Endothelial cell (in vitro differentiated cells): Measurements from ENCODE around the gene PARD6G. TPM values are rescaled to one million over a fixed set of nuclear protein-coding genes. Genes with fewer than 3 reads are reported as not detected.

Source experiments
- DNase-seq: peaks from one replicate; pipeline ENCODE4 v3.0.0; 2021; ENCODE audit warnings: low spot score
- H3K27ac Mint-ChIP-seq: one replicate; pipeline ENCODE4 v1.8.0; 2021; ENCODE audit warnings: mixed read lengths, inconsistent platforms; ENCODE audit not compliant: unreplicated experiment
- H3K27me3 Mint-ChIP-seq: one replicate; pipeline ENCODE4 v1.8.0; 2021; ENCODE audit warnings: mild to moderate bottlenecking, moderate library complexity, mixed read lengths, inconsistent platforms; ENCODE audit not compliant: unreplicated experiment
- H3K36me3 Mint-ChIP-seq: one replicate; pipeline ENCODE4 v1.8.0; 2021; ENCODE audit warnings: mild to moderate bottlenecking, low read depth, mixed read lengths, inconsistent platforms; ENCODE audit not compliant: unreplicated experiment
- H3K4me1 Mint-ChIP-seq: one replicate; pipeline ENCODE4 v1.8.0; 2021; ENCODE audit warnings: mild to moderate bottlenecking, mixed read lengths, inconsistent platforms; ENCODE audit not compliant: unreplicated experiment
- H3K4me3 Mint-ChIP-seq: one replicate; pipeline ENCODE4 v1.8.0; 2021; ENCODE audit warnings: mild to moderate bottlenecking, mixed read lengths, inconsistent platforms; ENCODE audit not compliant: unreplicated experiment
- H3K9me3 Mint-ChIP-seq: one replicate; pipeline ENCODE4 v1.8.0; 2021; ENCODE audit warnings: mixed read lengths, inconsistent platforms; ENCODE audit not compliant: unreplicated experiment
- total RNA-seq: library from RNA; stranded (reverse); fragmentation: NEBNext Ultra II Directional; extraction: Animal tissue kit (Norgen Biotek cat#: 25700); gene quantifications from one replicate; pipeline ENCODE4 v1.2.1, GENCODE V29; 2021; ENCODE audit not compliant: unreplicated experiment
- TF ChIP-seq, protein P1 (sequence below): fragments of 200-600 bp; sonication (generic); IDR thresholded peaks from one replicate; pipeline ENCODE4 v1.5.0; 2021; ENCODE audit warnings: antibody characterized with exemption; ENCODE audit not compliant: unreplicated experiment

Gene PARD6G
- total RNA-seq, 1 donor from 2014 or later: 10.4 TPM

DNA sequence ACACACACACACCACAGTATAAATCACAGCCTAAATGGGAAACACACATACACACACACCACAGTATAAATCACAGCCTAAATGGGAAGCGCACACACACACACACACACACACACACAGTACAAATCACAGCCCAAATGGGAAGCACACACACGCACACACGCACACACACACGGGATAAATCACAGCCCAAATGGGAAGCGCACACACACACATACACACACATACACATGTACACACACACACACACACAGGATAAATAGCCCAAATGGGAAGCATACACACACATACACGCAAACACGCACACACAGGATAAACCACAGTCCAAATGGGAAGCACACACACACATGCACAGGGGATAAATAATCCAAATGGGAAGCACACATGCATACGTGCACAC lies 70.2 kb downstream of the PARD6G start:
- H3K4me3 Mint-ChIP-seq: no peak overlapping the region
- H3K27me3 Mint-ChIP-seq: peaks cover 15% of the 10 kb centered on the region
- no peak for DNase-seq
- H3K9me3 Mint-ChIP-seq: no peaks in the 10 kb centered on the region
- H3K4me1 Mint-ChIP-seq: no peaks in the 10 kb centered on the region
- TF ChIP-seq, protein P1, sequence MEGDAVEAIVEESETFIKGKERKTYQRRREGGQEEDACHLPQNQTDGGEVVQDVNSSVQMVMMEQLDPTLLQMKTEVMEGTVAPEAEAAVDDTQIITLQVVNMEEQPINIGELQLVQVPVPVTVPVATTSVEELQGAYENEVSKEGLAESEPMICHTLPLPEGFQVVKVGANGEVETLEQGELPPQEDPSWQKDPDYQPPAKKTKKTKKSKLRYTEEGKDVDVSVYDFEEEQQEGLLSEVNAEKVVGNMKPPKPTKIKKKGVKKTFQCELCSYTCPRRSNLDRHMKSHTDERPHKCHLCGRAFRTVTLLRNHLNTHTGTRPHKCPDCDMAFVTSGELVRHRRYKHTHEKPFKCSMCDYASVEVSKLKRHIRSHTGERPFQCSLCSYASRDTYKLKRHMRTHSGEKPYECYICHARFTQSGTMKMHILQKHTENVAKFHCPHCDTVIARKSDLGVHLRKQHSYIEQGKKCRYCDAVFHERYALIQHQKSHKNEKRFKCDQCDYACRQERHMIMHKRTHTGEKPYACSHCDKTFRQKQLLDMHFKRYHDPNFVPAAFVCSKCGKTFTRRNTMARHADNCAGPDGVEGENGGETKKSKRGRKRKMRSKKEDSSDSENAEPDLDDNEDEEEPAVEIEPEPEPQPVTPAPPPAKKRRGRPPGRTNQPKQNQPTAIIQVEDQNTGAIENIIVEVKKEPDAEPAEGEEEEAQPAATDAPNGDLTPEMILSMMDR: no peak
- no peak overlapping the region for H3K27ac Mint-ChIP-seq
- H3K36me3 Mint-ChIP-seq: peaks cover 5% of the 10 kb centered on the region

DNA sequence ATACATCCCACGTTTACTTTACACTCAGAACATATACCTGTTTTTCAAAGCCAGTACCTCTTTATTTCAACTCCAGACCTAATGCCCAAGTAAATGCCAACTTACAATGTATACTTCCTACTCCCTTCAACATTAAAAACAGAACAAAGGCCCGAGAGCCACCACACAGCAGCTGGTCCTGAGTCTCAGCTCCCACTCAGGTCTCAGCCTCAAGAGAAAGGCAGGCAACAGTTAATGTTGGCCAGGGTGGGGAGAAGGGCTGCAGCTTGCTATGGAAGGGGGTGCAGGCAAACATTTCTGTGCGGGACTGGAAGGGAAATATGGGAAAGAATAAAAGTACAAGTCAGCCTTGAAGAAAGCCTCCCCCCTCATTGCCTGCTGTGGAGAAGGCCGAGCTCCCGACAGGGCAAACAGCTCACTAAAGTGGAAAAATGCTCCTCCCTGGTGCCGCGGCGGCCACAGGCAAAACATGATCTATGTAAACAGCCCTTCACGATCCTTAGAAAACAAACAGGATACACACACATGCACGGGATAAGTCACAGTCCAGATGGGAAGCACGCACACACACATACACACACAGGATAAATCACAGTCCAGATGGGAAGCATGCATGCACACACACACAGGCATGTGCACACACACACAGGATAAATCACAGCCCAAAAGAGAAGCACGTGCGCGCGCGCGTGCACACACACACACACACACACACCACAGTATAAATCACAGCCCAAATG lies 70.8 kb downstream of the PARD6G start:
- Mint-ChIP-seq H3K9me3 (no peaks in the 10 kb centered on the region), H3K27ac (no peak overlapping the region), H3K27me3 (peaks cover 17% of the 10 kb centered on the region), H3K4me1 (no peaks in the 10 kb centered on the region), H3K4me3 (no peak overlapping the region), H3K36me3 (peaks cover 5% of the 10 kb centered on the region)
- TF ChIP-seq, protein P1: no peak
- no peak for DNase-seq

DNA sequence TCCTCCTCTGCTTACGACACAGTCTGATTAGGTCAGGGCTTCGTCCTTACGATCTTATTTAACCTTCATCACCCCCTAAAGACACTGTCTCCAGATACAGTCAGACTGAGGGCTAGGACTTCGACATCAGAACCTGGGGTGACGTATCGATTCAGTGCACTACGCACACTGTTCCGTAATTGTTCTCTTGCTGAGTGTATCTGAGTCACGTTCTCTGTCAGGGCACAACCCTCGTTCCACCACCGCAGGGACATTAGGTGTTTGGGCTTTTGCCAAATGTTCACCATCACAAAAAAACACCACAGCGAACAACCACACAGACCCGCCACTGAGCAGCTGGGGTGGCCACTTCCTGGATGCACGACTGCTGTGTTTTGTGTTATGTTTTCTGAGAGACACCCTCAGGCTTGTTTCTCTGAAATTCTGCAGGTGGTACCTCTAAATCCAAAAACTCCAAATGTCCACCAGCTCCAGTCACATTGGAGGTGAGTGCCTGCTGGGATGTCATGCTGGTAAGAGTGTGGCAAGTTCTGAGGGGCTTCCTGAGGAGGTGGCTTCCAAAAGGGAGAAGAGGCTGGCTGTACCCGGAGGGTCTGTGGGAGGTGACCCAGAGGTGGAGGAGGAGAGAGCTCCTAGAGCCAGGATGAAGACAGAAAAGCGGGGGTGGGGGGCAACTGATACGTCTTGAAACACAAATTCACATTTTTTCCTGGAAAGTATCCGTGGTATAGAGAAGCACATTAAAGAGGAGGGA lies 71.7 kb downstream of the PARD6G start:
- H3K9me3 Mint-ChIP-seq: no peaks in the 10 kb centered on the region
- H3K4me1 Mint-ChIP-seq: no peaks in the 10 kb centered on the region
- peaks cover 19% of the 10 kb centered on the region for H3K27me3 Mint-ChIP-seq
- no peak overlapping the region for H3K4me3 Mint-ChIP-seq
- no peak overlapping the region for H3K27ac Mint-ChIP-seq
- H3K36me3 Mint-ChIP-seq: peaks cover 5% of the 10 kb centered on the region
- TF ChIP-seq, protein P1: no peak
- no peak for DNase-seq

DNA sequence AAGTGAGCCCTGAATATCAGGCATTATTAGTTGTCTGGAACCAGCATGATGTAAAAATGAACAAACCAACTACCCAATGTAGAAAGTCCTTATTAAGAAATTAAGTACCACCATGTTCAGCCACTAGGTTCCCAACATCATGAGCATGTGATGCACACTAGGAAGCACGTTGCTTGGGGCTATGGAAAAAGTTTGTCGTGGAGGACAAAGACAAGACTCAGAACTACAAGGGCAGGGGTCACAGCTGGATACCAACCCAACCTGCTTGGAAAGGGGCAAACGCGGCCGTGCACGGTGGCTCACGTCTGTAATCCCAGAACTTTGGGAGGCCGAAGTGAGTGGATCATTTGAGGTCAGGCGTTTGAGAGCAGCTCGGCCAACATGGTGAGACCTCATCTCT lies 74.3 kb downstream of the PARD6G start:
- Mint-ChIP-seq H3K27ac (no peak overlapping the region), H3K36me3 (peaks cover 5% of the 10 kb centered on the region), H3K9me3 (no peaks in the 10 kb centered on the region), H3K27me3 (peaks cover 17% of the 10 kb centered on the region), H3K4me1 (no peaks in the 10 kb centered on the region), H3K4me3 (no peak overlapping the region)
- TF ChIP-seq, protein P1: no peak
- DNase-seq: no peak

DNA sequence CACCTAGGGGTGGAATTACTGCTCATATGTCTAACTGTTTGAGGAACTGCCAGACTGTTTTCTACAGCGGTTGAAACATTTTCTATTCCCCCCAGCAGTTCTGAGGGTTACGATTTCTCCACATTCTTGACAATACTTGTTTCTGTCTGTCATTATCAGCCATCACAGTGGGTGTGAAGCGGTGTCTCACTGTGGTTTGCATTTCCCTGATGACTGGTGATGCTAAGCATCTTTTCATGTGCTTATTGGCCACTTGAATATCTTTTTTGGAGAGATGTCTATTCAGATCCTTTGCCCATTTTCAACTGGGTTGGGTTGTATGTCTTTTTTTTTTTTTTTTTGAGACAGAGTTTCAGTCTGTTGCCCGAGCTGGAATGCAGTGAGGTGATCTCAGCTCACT lies 75.3 kb downstream of the PARD6G start:
- no peak overlapping the region for H3K27ac Mint-ChIP-seq
- H3K9me3 Mint-ChIP-seq: no peaks in the 10 kb centered on the region
- H3K4me1 Mint-ChIP-seq: no peaks in the 10 kb centered on the region
- peaks cover 1% of the 10 kb centered on the region for H3K36me3 Mint-ChIP-seq
- peaks cover 14% of the 10 kb centered on the region for H3K27me3 Mint-ChIP-seq
- H3K4me3 Mint-ChIP-seq: no peak overlapping the region
- TF ChIP-seq, protein P1: no peak
- no peak for DNase-seq
